Endothelial cell of umbilical vein (primary cell): ENCODE measurements around the gene HSPA1B. TPM values are rescaled to one million over a fixed set of nuclear protein-coding genes. Genes with fewer than 3 reads are reported as not detected.

ENCODE experiments used
- Bru-seq: library from RNA; stranded (reverse); fragments of 400-500 nt; gene quantifications from one replicate; lab custom pipeline; 2021; lab: Mats Ljungman, UMichigan
- BruChase-seq, 2 experiments: library from RNA; stranded (reverse); fragments of 400-500 nt; gene quantifications; one replicate each; lab custom pipeline; 2021; lab: Mats Ljungman, UMichigan
- BruUV-seq: library from RNA; stranded (reverse); fragments of 400-500 nt; replicated peaks from 2 replicates; lab custom pipeline; 2021; lab: Mats Ljungman, UMichigan
- CTCF ChIA-PET: fragments of 300-600, 350-600 bp; sonication (Branson Sonifier 250); formaldehyde crosslinking; loops from one replicate; lab custom pipeline; 2021; ENCODE audit warnings: antibody characterized with exemption, inconsistent platforms; lab: Charles Lee
- POLR2A ChIA-PET: fragments of 300-600, 350-600 bp; sonication (Branson Sonifier 250); formaldehyde crosslinking; loops from one replicate; lab custom pipeline; 2021; ENCODE audit warnings: antibody characterized with exemption, inconsistent platforms; lab: Charles Lee
- DNase-seq: peaks from one replicate; pipeline ENCODE4 v3.0.0-alpha.2; 2011; ENCODE audit warnings: low read depth, low spot score
- FAIRE-seq: peaks from 2 replicates; lab custom pipeline; 2011; peaks lifted over from hg19 to GRCh38; lab: Jason Lieb, UNC
- H2AFZ ChIP-seq: 2 replicates; pipeline ENCODE4 v1.6.0; 2012; ENCODE audit warnings: low read depth, low read length, control low read depth, inconsistent platforms
- H3K27ac ChIP-seq: 2 replicates; pipeline ENCODE4 v1.5.1; 2011; ENCODE audit warnings: low read depth, mild to moderate bottlenecking, control low read depth, low read length, moderate library complexity; ENCODE audit not compliant: insufficient read depth
- H3K27me3 ChIP-seq, 2 experiments: 2 replicates each; pipeline versions ENCODE4 v1.6.0 to v1.6.1; 2011; ENCODE audit warnings: low read length in 2 of 2, mixed read lengths in 1 of 2; ENCODE audit not compliant: control insufficient read depth in 2 of 2, insufficient read depth in 2 of 2
- H3K36me3 ChIP-seq, 2 experiments: 2 replicates in 1 of 2; 3 replicates in 1 of 2; pipeline ENCODE4 v1.5.1; 2011; ENCODE audit warnings: low read length in 2 of 2, mild to moderate bottlenecking in 1 of 2, moderate library complexity in 1 of 2; ENCODE audit not compliant: control insufficient read depth in 2 of 2, insufficient read depth in 2 of 2; ENCODE audit errors: extremely low read depth in 1 of 2
- H3K4me1 ChIP-seq: 3 replicates; pipeline ENCODE4 v1.5.1; 2011; ENCODE audit warnings: mild to moderate bottlenecking, low read length; ENCODE audit not compliant: control insufficient read depth, insufficient read depth; ENCODE audit errors: extremely low read depth
- H3K4me2 ChIP-seq: 2 replicates; pipeline ENCODE4 v1.6.1; 2011; ENCODE audit warnings: low read length, control low read depth, mixed read lengths; ENCODE audit not compliant: insufficient read depth
- H3K4me3 ChIP-seq, 3 experiments: fragments of 200-600 bp in 1 of 3; sonication (generic), shearing (Covaris generic) in 1 of 3; replicated peaks in 1 of 3; 2 replicates each; pipeline ENCODE4 v1.5.1; 2011 to 2016; ENCODE audit warnings: control low read depth in 3 of 3, low read length in 3 of 3, mild to moderate bottlenecking in 2 of 3, inconsistent platforms in 1 of 3, low read depth in 1 of 3, moderate library complexity in 1 of 3; ENCODE audit not compliant: insufficient read depth in 1 of 3
- H3K79me2 ChIP-seq: 2 replicates; pipeline ENCODE4 v1.6.0; 2012; ENCODE audit warnings: low read length, inconsistent platforms; ENCODE audit not compliant: control insufficient read depth, insufficient read depth
- H3K9ac ChIP-seq: replicated peaks from 2 replicates; pipeline ENCODE3; 2011; ENCODE audit warnings: low read length, control low read depth; ENCODE audit not compliant: insufficient read depth; ENCODE audit errors: extremely low read depth
- H3K9me1 ChIP-seq: replicated peaks from 3 replicates; pipeline ENCODE4 v1.6.0; 2011; ENCODE audit warnings: mild to moderate bottlenecking, low read length; ENCODE audit not compliant: control insufficient read depth, insufficient read depth; ENCODE audit errors: extremely low read depth
- H3K9me3 ChIP-seq: replicated peaks from 2 replicates; pipeline ENCODE4 v1.5.1; 2012; ENCODE audit warnings: low read length, inconsistent platforms; ENCODE audit not compliant: control insufficient read depth, insufficient read depth
- H4K20me1 ChIP-seq: replicated peaks from 2 replicates; pipeline ENCODE3; 2011; ENCODE audit warnings: mild to moderate bottlenecking, low read length; ENCODE audit not compliant: control insufficient read depth, insufficient read depth; ENCODE audit errors: extremely low read depth
- FOS ChIP-seq: IDR thresholded peaks from 2 replicates; pipeline ENCODE4 v1.6.1; 2011; ENCODE audit warnings: mild to moderate bottlenecking, low read length, moderate library complexity, borderline replicate concordance; ENCODE audit not compliant: insufficient read depth
- GATA2 ChIP-seq: IDR thresholded peaks from 2 replicates; pipeline ENCODE4 v1.7.0; 2011; ENCODE audit warnings: low read depth, mild to moderate bottlenecking, moderate library complexity, mixed read lengths, low read length; ENCODE audit not compliant: insufficient read length, insufficient read depth
- POLR2A ChIP-seq: IDR thresholded peaks from 2 replicates; pipeline ENCODE4 v1.6.1; 2012; ENCODE audit warnings: low read depth, mild to moderate bottlenecking, control low read depth, low read length
- POLR2AphosphoS5 ChIP-seq: IDR thresholded peaks from 2 replicates; pipeline ENCODE4 v1.6.1; 2012; ENCODE audit warnings: low read depth, mild to moderate bottlenecking, control low read depth, low read length, moderate library complexity; ENCODE audit not compliant: insufficient read depth
- dilution Hi-C: fragments of 300-500 bp; cut with MboI; formaldehyde crosslinking; loops from one replicate; pipeline ENCODE4 v1.15.0; 2019; ENCODE audit warnings: low sequenced_read_pairs; ENCODE audit not compliant: extremely low pct_ligation_motif_present
- intact Hi-C: fragments of 100-400 bp; cut with micrococcal nuclease; formaldehyde crosslinking; loops from one replicate; pipeline ENCODE4 v1.10.0; 2022
- long read RNA-seq: library from polyadenylated mRNA; stranded (forward); transcript quantifications from one replicate; pipeline ENCODE4 v2.0.0, GENCODE V29; 2021
- polyA minus RNA-seq, 3 experiments: library from RNA; depleted of rRNA, polyadenylated mRNA; stranded (reverse); fragments of >200 nt; gene quantifications; 1 replicate in 1 of 3; 2 replicates in 2 of 3; pipeline ENCODE4 v1.2.3, GENCODE V29; 2011
- polyA plus RNA-seq, 4 experiments: library from polyadenylated mRNA; depleted of rRNA in 3 of 4; stranded (reverse) in 3 of 4; unstranded in 1 of 4; fragments of >200 nt; gene quantifications; 2 replicates each; pipeline versions ENCODE4 v1.2.1 to v1.2.3, GENCODE V29; 2011 to 2012; ENCODE audit warnings: missing spikeins in 1 of 4
- total RNA-seq: library from RNA; stranded (reverse); gene quantifications from 2 replicates; pipeline ENCODE4 v1.2.3, GENCODE V29; 2021
- TF ChIP-seq, protein P1 (sequence below): IDR thresholded peaks from 2 replicates; pipeline ENCODE4 v1.6.1; 2011; ENCODE audit not compliant: insufficient read depth, insufficient read length

The HSPA1B gene
- 49.3 and 54.0 TPM in 2 replicates for total RNA-seq
- polyA plus RNA-seq = 27.1 and 31.7 TPM in 2 replicates
- polyA plus RNA-seq (2011; cell fraction: cytosol; rRNA removed) = 13.4 and 15.4 TPM in 2 replicates
- polyA plus RNA-seq (2011; cell fraction: nucleus; rRNA removed) = 23.8 and 26.3 TPM in 2 replicates
- polyA plus RNA-seq (2012) = 27.0 and 39.2 TPM in 2 replicates
- 30.0 and 46.3 TPM in 2 replicates for polyA minus RNA-seq
- 261 TPM for polyA minus RNA-seq (2011; cell fraction: cytosol; rRNA and poly(A)+ RNA removed)
- polyA minus RNA-seq (2011; cell fraction: nucleus; rRNA and poly(A)+ RNA removed) = 11.5 and 22.2 TPM in 2 replicates
- percentile 48 among the genes with signal in this experiment for Bru-seq, nascent RNA
- BruChase-seq, experiment 1, labeled RNA remaining after a 6-hour chase = percentile 60 among the genes with signal in this experiment
- percentile 74 among the genes with signal in this experiment for BruChase-seq, experiment 2, labeled RNA remaining after a 2-hour chase
- long read RNA-seq, transcript HSPA1B-201 (1 exons, 2,521 nt) = major isoform, 10 of 14 reads
- long read RNA-seq, partial matches to known transcripts = 0 of 14 reads
- long read RNA-seq, other reads (novel, unspliced or antisense) = 4 of 14 reads

DNA sequence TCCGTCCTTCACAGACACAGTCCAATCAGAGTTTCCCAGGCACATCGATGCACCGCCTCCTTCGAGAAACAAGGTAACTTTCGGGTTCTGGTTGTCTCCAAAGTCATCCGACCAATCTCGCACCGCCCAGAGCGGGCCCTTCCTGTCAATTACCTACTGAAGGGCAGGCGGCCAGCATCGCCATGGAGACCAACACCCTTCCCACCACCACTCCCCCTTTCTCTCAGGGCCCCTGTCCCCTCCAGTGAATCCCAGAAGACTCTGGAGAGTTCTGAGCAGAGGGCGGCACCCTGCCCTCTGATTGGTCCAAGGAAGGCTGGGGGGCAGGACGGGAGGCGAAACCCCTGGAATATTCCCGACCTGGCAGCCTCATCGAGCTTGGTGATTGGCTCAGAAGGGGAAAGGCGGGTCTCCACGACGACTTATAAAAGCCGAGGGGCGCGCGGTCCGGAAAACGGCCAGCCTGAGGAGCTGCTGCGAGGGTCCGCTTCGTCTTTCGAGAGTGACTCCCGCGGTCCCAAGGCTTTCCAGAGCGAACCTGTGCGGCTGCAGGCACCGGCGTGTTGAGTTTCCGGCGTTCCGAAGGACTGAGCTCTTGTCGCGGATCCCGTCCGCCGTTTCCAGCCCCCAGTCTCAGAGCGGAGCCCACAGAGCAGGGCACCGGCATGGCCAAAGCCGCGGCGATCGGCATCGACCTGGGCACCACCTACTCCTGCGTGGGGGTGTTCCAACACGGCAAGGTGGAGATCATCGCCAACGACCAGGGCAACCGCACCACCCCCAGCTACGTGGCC lies at the start of gene HSPA1B:
HSPA1B (plus strand) TSS at position 453 of the 794 bp plus-strand sequence; CDS start at position 666, 213 bp downstream.
- TSS peak; percentile 76 for BruUV-seq
- H3K4me2 ChIP-seq = peak within 1 kb of the TSS; percentile 67
- no peaks in the 10 kb centered on the region for H3K9me1 ChIP-seq
- H3K27ac ChIP-seq = peak within 1 kb of the TSS; percentile 56
- FAIRE-seq (peak; percentile 100), DNase-seq (peak; percentile 100)
- H3K9me3 ChIP-seq = no peaks in the 10 kb centered on the region
- H4K20me1 ChIP-seq = no peaks in the 10 kb centered on the region
- intact Hi-C loops (loop anchor here (1.0 to 2.0 kb wide), 8 partner anchors 32 to 281 kb away; partner anchors contain the start of genes ABHD16A, ATP6V1G2, BAG6 and NEU1), dilution Hi-C loops (no loop called here)
- H3K27me3 ChIP-seq = no peaks in the 10 kb centered on the region
- peaks cover 21% of the 10 kb centered on the region for H3K79me2 ChIP-seq
- H3K9ac ChIP-seq = peak within 1 kb of the TSS; percentile 71
- H3K36me3 ChIP-seq = no peaks in the 10 kb centered on the region
- H3K4me1 ChIP-seq = peaks cover 17% of the 10 kb centered on the region
- peak within 1 kb of the TSS; percentile 37 for H2AFZ ChIP-seq
- TF ChIP-seq, protein P1, sequence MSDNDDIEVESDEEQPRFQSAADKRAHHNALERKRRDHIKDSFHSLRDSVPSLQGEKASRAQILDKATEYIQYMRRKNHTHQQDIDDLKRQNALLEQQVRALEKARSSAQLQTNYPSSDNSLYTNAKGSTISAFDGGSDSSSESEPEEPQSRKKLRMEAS = no peak
- peak; percentile 100 for TF ChIP-seq POLR2AphosphoS5
- peak; percentile 99 for TF ChIP-seq POLR2A
- TF ChIP-seq FOS = no peak
- TF ChIP-seq GATA2 = no peak
- ChIA-PET POLR2A (interaction anchor here (0.5 to 2.3 kb wide), 35 partner anchors 10 to 1229 kb away, joined by 3 to 43 read pairs (median 4); partner anchors contain the start of genes ABHD16A, C6orf47, CLIC1 and DDAH2), CTCF (interaction anchor here (0.8 to 2.3 kb wide), 12 partner anchors 13 to 175 kb away, joined by 3 to 10 read pairs (median 6); partner anchors contain the start of genes BAG6, DDAH2, LSM2 and LY6G5C)
- peak within 1 kb of the TSS in 2 of 3 experiments; percentile 41 to 45 for H3K4me3 ChIP-seq
